RKO (cell line): ENCODE results near the gene MRPS27.

Source experiments
- DNase-seq: peaks from one replicate; pipeline ENCODE4 v3.0.0-alpha.2; 2016; ENCODE audit warnings: low spot score

MRPS27 gene

GRCh38 chr5:72231991-72232703 is 87.9 kb downstream of the MRPS27 start:
- DNase-seq = no peak

GRCh38 chr5:72228960-72229359 is 91.1 kb downstream of the MRPS27 start:
- no peak for DNase-seq

GRCh38 chr5:72226950-72227349 is 93.1 kb downstream of the MRPS27 start:
- DNase-seq = no peak

GRCh38 chr5:72225741-72226140 is 94.3 kb downstream of the MRPS27 start:
- DNase-seq = no peak

- no peak for DNase-seq
Observed at GRCh38 chr5:72224946-72225463, 95.0 kb downstream of the MRPS27 start.

- no peak for DNase-seq
Observed at GRCh38 chr5:72223371-72223770, 96.7 kb downstream of the MRPS27 start.

- no peak for DNase-seq
Observed at GRCh38 chr5:72222521-72222920, 97.5 kb downstream of the MRPS27 start.

- no peak for DNase-seq
Observed at GRCh38 chr5:72221541-72221940, 98.5 kb downstream of the MRPS27 start.

- no peak for DNase-seq
Observed at GRCh38 chr5:72221099-72221498, 98.9 kb downstream of the MRPS27 start.

- no peak for DNase-seq
Observed at GRCh38 chr5:72216756-72217155, 103.3 kb downstream of the MRPS27 start.

- DNase-seq = no peak
Observed at GRCh38 chr5:72214168-72214567, 105.9 kb downstream of the MRPS27 start.

- DNase-seq = no peak
Observed at GRCh38 chr5:72213482-72213881, 106.6 kb downstream of the MRPS27 start.

GRCh38 chr5:72212171-72212570 is 107.9 kb downstream of the MRPS27 start:
- DNase-seq = no peak

GRCh38 chr5:72210888-72211678 is 109.0 kb downstream of the MRPS27 start:
- DNase-seq = peak; percentile 24

GRCh38 chr5:72209147-72210115 is 110.6 kb downstream of the MRPS27 start:
- DNase-seq = no peak

GRCh38 chr5:72208324-72208926 is 111.6 kb downstream of the MRPS27 start:
- DNase-seq = no peak

GRCh38 chr5:72206994-72207393 is 113.0 kb downstream of the MRPS27 start:
- no peak for DNase-seq

GRCh38 chr5:72206160-72206559 is 113.9 kb downstream of the MRPS27 start:
- DNase-seq = no peak

- no peak for DNase-seq
Observed at GRCh38 chr5:72205431-72206009, 114.5 kb downstream of the MRPS27 start.

GRCh38 chr5:72204946-72205345 is 115.1 kb downstream of the MRPS27 start:
- no peak for DNase-seq

GRCh38 chr5:72203251-72203845 is 116.7 kb downstream of the MRPS27 start:
- no peak for DNase-seq
